NB4 (cell line): ENCODE data around the gene SH2D4B.

Source experiments
- DNase-seq: peaks from one replicate; pipeline ENCODE4 v3.0.0; 2010; ENCODE audit warnings: low read depth
- H3K4me3 ChIP-seq: one replicate; pipeline ENCODE4 v1.5.1; 2011; ENCODE audit warnings: mild to moderate bottlenecking, low read depth, low read length, moderate library complexity
- MAX ChIP-seq: IDR thresholded peaks from 2 replicates; pipeline ENCODE4 v1.6.1; 2011; ENCODE audit warnings: low read depth, low read length
- MYC ChIP-seq: IDR thresholded peaks from 2 replicates; pipeline ENCODE4 v1.6.1; 2011; ENCODE audit warnings: low read depth, low read length
- POLR2A ChIP-seq: IDR thresholded peaks from 2 replicates; pipeline ENCODE4 v1.6.1; 2011; ENCODE audit warnings: mild to moderate bottlenecking; ENCODE audit not compliant: insufficient read length; ENCODE audit errors: extremely low read depth
- TF ChIP-seq, protein P1 (sequence below): IDR thresholded peaks from one replicate; pipeline ENCODE4 v1.5.1; 2012; ENCODE audit warnings: low read depth, low read length

Gene SH2D4B

DNA sequence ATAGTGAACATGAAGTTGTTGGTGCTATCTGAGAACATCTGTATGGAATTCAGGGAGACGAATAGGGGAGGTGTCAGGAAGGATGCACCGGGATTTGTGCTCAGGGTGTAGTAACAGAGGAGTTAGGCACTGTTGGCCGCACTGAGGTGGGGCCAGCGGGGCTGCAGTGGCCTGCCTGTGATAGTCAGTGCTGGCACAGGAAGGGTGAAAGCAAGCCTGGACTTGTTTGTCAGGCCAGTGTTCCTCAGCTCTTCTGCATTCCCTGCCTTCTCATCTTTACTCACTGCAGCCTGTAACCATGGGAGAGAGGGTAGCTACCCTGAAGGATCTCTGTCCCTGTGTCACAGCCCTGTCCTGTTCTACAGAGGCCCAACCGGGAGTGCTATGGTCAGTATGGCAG, 81.3 kb downstream of the SH2D4B start:
- no peak overlapping the region for H3K4me3 ChIP-seq
- DNase-seq, result no peak
- TF ChIP-seq, protein P1, sequence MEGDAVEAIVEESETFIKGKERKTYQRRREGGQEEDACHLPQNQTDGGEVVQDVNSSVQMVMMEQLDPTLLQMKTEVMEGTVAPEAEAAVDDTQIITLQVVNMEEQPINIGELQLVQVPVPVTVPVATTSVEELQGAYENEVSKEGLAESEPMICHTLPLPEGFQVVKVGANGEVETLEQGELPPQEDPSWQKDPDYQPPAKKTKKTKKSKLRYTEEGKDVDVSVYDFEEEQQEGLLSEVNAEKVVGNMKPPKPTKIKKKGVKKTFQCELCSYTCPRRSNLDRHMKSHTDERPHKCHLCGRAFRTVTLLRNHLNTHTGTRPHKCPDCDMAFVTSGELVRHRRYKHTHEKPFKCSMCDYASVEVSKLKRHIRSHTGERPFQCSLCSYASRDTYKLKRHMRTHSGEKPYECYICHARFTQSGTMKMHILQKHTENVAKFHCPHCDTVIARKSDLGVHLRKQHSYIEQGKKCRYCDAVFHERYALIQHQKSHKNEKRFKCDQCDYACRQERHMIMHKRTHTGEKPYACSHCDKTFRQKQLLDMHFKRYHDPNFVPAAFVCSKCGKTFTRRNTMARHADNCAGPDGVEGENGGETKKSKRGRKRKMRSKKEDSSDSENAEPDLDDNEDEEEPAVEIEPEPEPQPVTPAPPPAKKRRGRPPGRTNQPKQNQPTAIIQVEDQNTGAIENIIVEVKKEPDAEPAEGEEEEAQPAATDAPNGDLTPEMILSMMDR, result no peak
- TF ChIP-seq MAX (no peak), POLR2A (no peak), MYC (no peak)

DNA sequence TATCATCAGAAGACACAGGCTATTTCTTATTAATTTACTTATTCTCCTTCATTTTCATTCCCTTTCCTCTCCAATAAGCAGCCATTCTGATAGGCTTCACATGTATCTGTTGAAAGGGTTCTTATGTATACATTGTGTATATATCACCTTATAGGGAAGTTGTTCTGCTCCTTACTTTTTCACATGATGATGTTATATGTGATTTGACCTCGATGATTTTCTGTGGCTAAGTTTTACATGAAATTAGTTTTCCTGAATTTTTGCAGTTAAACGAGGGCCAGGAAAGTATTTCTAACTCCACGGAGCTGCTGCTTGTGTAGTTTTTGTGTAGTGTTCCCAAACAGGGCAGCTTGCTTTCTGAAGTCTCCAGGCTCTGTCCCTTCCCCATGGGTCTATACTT, 84.5 kb downstream of the SH2D4B start:
- H3K4me3 ChIP-seq, result no peak overlapping the region
- TF ChIP-seq MAX (no peak), POLR2A (no peak), MYC (no peak)
- TF ChIP-seq, protein P1, result no peak
- no peak for DNase-seq

DNA sequence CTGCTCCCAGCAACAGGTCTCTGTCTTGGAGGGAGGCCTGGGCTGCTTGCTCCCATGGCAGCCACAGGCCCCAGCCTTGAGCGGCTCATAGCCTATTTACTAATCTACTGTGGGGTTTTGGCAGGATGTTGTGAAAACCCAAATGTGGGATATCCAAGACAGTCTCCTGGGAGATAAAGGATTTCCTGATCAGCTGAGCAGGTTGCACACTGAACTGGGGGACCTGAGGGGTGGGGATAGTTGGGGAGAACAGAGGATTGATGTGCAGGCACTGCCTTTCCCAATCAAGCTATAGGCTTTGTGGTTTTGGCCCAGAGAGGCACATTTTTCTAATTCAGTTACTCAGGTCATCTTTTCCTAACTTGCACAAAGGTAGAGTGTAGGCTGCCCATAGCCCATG, 92.6 kb downstream of the SH2D4B start:
- TF ChIP-seq POLR2A (no peak), MYC (no peak), MAX (no peak)
- TF ChIP-seq, protein P1, result no peak
- H3K4me3 ChIP-seq, result no peak overlapping the region
- peak; percentile 16 for DNase-seq

DNA sequence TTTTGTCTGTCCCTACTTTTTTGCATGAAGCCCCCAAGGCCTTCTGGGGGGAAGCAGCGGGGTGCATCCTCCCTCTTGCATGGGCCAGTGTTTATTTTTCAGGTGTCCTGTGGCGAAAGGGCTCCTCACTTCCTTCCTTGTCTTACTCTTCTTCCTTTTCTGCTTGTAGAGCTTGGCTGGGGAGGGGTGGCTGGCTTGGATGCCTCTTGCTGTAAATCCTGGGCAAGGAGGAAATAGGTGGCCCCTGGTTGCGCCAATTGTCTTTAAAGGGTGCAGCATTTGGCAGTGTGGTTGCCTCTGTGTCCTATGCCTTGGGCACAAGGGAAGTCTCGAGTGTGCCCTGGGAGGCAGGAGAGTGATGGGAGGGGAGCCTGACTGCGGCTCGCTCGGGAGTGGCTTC, 95.0 kb downstream of the SH2D4B start:
- TF ChIP-seq MYC (no peak), MAX (no peak), POLR2A (no peak)
- TF ChIP-seq, protein P1, result no peak
- no peak for DNase-seq
- H3K4me3 ChIP-seq, result no peak overlapping the region

DNA sequence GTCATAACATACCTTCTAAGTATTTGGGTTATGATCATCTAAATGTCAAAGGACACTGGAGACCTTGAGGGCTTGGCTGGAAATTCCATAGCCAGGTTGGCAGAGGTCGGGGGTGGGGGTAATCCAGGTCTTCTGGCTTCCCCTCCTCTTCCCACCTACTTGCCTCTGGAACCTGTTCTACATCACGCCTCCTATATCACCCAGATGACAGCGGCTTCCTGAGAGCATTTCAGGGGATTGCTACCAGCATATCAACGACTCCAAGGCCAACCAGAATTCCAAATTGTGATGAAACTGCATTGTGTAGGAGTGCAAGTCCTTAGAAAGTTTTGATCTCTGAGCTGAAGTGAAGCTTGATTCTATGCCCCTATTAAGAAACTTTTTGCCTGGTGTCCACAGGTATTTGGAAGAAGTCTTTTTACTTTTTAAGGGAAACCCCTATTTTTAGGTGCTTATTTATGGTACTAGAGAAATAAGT, 95.7 kb downstream of the SH2D4B start:
- DNase-seq, result no peak
- TF ChIP-seq, protein P1, result no peak
- TF ChIP-seq MYC, result no peak
- no peak for TF ChIP-seq POLR2A
- TF ChIP-seq MAX, result no peak
- no peak overlapping the region for H3K4me3 ChIP-seq

GRCh38 chr10:80633910-80634309, 96.2 kb downstream of the SH2D4B start:
- TF ChIP-seq MYC (no peak), POLR2A (no peak)
- TF ChIP-seq, protein P1, result no peak
- no peak for DNase-seq
- no peak overlapping the region for H3K4me3 ChIP-seq
